ENCODE data around the gene NAXD. TPM values are rescaled to one million over a fixed set of nuclear protein-coding genes. Genes with fewer than 3 reads are reported as not detected.

NAXD gene
- total RNA-seq, 1 donor from 2014 or later: 27.4 TPM

DNA sequence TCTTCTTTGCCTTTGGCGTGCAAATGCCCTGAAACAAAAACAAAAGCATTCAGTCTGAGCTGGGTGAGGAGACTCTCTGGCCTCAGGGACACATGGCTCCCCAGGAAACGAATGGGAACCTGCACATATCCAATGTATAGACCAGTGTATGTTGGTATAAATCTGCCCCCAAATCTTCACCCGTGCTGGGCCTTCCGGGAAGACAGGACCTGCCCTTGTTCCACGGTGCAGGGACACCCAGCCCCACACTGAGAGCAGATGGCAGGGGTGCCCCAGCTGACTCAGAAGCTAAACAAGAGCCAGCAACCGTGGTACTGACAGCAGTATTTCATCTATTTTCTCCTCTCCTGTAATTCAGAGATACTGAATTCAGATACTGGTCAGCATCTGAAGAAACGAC, 48.1 kb downstream of the NAXD start:
- H3K27ac ChIP-seq: no peak overlapping the region
- H3K36me3 ChIP-seq: peaks cover 74% of the 10 kb centered on the region
- H3K9me3 ChIP-seq: no peaks in the 10 kb centered on the region
- no peak for DNase-seq
- TF ChIP-seq, protein P1, sequence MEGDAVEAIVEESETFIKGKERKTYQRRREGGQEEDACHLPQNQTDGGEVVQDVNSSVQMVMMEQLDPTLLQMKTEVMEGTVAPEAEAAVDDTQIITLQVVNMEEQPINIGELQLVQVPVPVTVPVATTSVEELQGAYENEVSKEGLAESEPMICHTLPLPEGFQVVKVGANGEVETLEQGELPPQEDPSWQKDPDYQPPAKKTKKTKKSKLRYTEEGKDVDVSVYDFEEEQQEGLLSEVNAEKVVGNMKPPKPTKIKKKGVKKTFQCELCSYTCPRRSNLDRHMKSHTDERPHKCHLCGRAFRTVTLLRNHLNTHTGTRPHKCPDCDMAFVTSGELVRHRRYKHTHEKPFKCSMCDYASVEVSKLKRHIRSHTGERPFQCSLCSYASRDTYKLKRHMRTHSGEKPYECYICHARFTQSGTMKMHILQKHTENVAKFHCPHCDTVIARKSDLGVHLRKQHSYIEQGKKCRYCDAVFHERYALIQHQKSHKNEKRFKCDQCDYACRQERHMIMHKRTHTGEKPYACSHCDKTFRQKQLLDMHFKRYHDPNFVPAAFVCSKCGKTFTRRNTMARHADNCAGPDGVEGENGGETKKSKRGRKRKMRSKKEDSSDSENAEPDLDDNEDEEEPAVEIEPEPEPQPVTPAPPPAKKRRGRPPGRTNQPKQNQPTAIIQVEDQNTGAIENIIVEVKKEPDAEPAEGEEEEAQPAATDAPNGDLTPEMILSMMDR (IDR thresholded peaks at IDR 0.05): no peak
- H3K4me3 ChIP-seq: no peak overlapping the region
- intact Hi-C loops (cut with DNase I): no loop called here
- peaks cover 3% of the 10 kb centered on the region for H3K4me1 ChIP-seq
- no peaks in the 10 kb centered on the region for H3K27me3 ChIP-seq (ENCODE audit: low read depth)
- no peak for ATAC-seq

DNA sequence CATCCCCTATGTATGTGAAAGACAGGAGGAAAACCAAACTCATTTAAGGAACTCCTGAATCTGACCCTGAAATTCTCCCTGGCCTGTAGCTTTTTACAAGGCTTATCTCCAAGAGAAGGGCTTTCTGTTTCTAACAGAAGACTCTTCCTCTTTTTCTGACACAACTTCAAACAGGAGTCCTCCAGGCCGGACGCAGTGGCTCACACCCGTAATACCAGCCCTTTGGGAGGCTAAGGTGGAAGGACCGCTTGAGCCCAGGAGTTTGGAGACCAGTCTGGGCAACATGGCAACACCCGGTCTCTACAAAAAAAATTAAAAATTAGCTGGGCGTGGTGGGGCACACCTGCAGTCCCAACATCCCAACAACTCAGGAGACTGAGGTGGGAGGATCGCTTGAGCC, 48.7 kb downstream of the NAXD start:
- no peaks in the 10 kb centered on the region for H3K9me3 ChIP-seq
- no peaks in the 10 kb centered on the region for H3K27me3 ChIP-seq (ENCODE audit: low read depth)
- intact Hi-C loops (cut with DNase I): no loop called here
- H3K4me1 ChIP-seq: no peaks in the 10 kb centered on the region
- DNase-seq (no peak), ATAC-seq (no peak)
- H3K4me3 ChIP-seq: no peak overlapping the region
- H3K27ac ChIP-seq: no peak overlapping the region
- H3K36me3 ChIP-seq: peaks cover 76% of the 10 kb centered on the region
- TF ChIP-seq, protein P1 (IDR thresholded peaks at IDR 0.05): no peak

DNA sequence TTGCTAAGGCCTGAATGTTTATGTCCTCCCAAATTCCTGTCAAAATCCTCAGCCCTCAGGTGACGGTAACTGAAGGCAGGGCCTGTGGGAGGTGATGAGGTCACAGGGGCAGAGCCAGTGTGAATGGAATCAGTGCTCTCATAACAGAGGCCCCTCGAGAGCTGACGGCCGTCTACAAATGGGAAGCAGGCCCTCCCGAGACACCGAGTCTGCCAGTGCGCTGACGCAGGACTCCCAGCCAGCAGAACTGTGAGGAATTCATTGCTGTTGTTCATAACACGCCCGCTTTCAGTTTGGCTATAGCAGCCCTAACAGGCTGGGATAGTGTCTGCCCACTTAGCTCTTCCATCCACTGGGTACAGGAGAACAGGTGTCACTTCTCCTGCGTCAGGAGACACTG, 49.3 kb downstream of the NAXD start:
- no peak for ATAC-seq
- peaks cover 79% of the 10 kb centered on the region for H3K36me3 ChIP-seq
- no peaks in the 10 kb centered on the region for H3K4me1 ChIP-seq
- TF ChIP-seq, protein P1 (IDR thresholded peaks at IDR 0.05): no peak
- no peak overlapping the region for H3K27ac ChIP-seq
- DNase-seq: no peak
- H3K9me3 ChIP-seq: no peaks in the 10 kb centered on the region
- intact Hi-C loops (cut with DNase I): no loop called here
- no peak overlapping the region for H3K4me3 ChIP-seq
- H3K27me3 ChIP-seq (ENCODE audit: low read depth): no peaks in the 10 kb centered on the region

DNA sequence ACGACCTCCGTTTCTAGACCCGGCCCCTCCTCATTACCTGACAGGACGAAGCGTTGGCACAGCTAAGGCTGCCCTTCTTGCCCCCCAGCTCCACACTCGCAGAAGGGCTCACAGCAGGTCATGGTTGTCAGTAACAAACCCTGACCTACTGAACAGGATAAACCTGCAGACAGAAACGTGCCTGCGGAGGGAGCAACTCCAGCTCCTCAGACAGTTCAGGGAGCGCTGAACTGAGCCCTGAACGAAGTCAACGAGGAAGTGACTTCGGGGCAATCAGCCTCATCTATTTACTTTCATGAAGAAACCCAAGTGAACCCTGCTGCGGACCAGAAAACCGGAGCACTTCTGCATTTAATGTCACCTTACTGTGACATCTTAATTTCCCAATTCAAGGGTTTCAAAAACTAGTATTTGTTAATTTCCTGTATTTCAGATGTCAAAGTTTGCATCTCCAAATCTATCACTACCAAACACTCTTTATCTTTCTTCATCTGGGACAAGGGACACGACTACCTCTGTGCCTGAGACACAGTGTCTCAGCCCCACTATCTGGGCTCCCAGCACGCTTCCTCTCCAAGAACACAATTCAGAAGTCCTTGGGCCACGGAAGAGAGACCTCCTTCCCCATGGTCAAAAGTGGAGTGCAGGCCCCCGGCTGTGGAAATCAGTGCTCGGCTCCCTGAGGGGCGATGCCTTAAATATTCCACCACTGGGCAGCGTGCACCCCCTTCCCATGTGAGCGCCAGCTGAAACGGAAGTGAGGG, 50.3 kb downstream of the NAXD start:
- H3K9me3 ChIP-seq: no peaks in the 10 kb centered on the region
- intact Hi-C loops (cut with DNase I): no loop called here
- TF ChIP-seq, protein P1 (IDR thresholded peaks at IDR 0.05): no peak
- peaks cover 81% of the 10 kb centered on the region for H3K36me3 ChIP-seq
- peak; percentile 80 to 89 for ATAC-seq
- H3K4me1 ChIP-seq: no peaks in the 10 kb centered on the region
- no peak overlapping the region for H3K4me3 ChIP-seq
- H3K27me3 ChIP-seq (ENCODE audit: low read depth): no peaks in the 10 kb centered on the region
- DNase-seq: no peak
- H3K27ac ChIP-seq: peak overlapping the region; percentile 46

DNA sequence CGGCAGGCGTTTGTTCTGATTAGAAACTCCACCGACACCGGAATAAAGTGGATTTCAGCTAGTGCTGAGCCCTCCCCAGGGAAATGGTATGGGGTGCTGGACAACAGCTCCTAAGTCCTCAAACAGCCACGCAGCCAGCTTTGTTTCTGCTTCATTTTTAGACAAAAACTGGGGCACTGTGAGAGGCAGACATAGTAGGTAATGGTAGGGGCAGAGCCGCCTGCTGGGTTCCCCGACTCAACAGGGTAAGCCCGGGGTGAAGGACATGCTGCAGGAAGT, 50.8 kb downstream of the NAXD start:
- H3K9me3 ChIP-seq: no peaks in the 10 kb centered on the region
- H3K4me1 ChIP-seq: no peaks in the 10 kb centered on the region
- peaks cover 81% of the 10 kb centered on the region for H3K36me3 ChIP-seq
- no peak for DNase-seq
- no peak for ATAC-seq
- TF ChIP-seq, protein P1 (IDR thresholded peaks at IDR 0.05): no peak
- H3K27ac ChIP-seq: peak overlapping the region; percentile 46
- intact Hi-C loops (cut with DNase I): no loop called here
- H3K27me3 ChIP-seq (ENCODE audit: low read depth): no peaks in the 10 kb centered on the region
- H3K4me3 ChIP-seq: no peak overlapping the region
